Amniotic epithelial cell (primary cell): ENCODE results near the gene GOLGA8Q.
"Not testable (repeated sequence)": the region's sequence is repeated elsewhere in the genome, so short reads cannot be mapped to it uniquely, and the experiment has no call there.

Source experiments
- DNase-seq: peaks from one replicate; pipeline ENCODE4 v3.0.0-alpha.2; 2010; ENCODE audit warnings: low read depth

GOLGA8Q gene

GRCh38 chr15:30551750-30552149 lies at the start of gene GOLGA8Q:
GOLGA8Q (plus strand) TSS chr15:30552050; CDS start chr15:30552078, 28 bp downstream.
- not testable (repeated sequence) for DNase-seq

GRCh38 chr15:30502904-30503781 lies 48.7 kb upstream of the GOLGA8Q start:
- DNase-seq, result not testable (repeated sequence)

- DNase-seq, result not testable (repeated sequence)
Observed at GRCh38 chr15:30504162-30504843, 47.5 kb upstream of the GOLGA8Q start.

- DNase-seq, result not testable (repeated sequence)
Observed at GRCh38 chr15:30514545-30514944, 37.3 kb upstream of the GOLGA8Q start.

GRCh38 chr15:30523453-30524243 lies 28.2 kb upstream of the GOLGA8Q start:
- not testable (repeated sequence) for DNase-seq

GRCh38 chr15:30525912-30526311 lies 25.9 kb upstream of the GOLGA8Q start:
- not testable (repeated sequence) for DNase-seq

- DNase-seq, result not testable (repeated sequence)
Observed at GRCh38 chr15:30529049-30529448, 22.8 kb upstream of the GOLGA8Q start.

- not testable (repeated sequence) for DNase-seq
Observed at GRCh38 chr15:30566949-30567348, 15.1 kb downstream of the GOLGA8Q start.

GRCh38 chr15:30573012-30573491 lies 21.2 kb downstream of the GOLGA8Q start:
- DNase-seq, result not testable (repeated sequence)

GRCh38 chr15:30579394-30579970 lies 27.6 kb downstream of the GOLGA8Q start:
- not testable (repeated sequence) for DNase-seq

GRCh38 chr15:30580716-30581115 lies 28.9 kb downstream of the GOLGA8Q start:
- not testable (repeated sequence) for DNase-seq

- DNase-seq, result not testable (repeated sequence)
Observed at GRCh38 chr15:30598953-30599352, 47.1 kb downstream of the GOLGA8Q start.

GRCh38 chr15:30603796-30604195 lies 51.9 kb downstream of the GOLGA8Q start, which contains the start of gene GOLGA8H:
GOLGA8H (plus strand) TSS chr15:30604028; CDS start chr15:30604126, 98 bp downstream.
- DNase-seq, result not testable (repeated sequence)
